RWPE2 (cell line): ENCODE results near the gene GPR3.
A peak's percentile ranks its signal among the peaks of the same experiment; 100 is the strongest.
"Not testable (repeated sequence)": the region's sequence is repeated elsewhere in the genome, so short reads cannot be mapped to it uniquely, and the experiment has no call there.

Source experiments
- ATAC-seq: fragments of 200-7000 bp; cut with Tn5 transposase; 3 replicates; pipeline ENCODE4 v1.9.1; 2021; ENCODE audit warnings: low read depth
- DNase-seq: peaks from one replicate; pipeline ENCODE4 v3.0.0-alpha.2; 2020; ENCODE audit warnings: low spot score
- H3K27ac ChIP-seq: fragments of 450-650 bp; 2 replicates; pipeline ENCODE4 v1.5.1; 2017; ENCODE audit warnings: mild to moderate bottlenecking; ENCODE audit not compliant: poor library complexity, severe bottlenecking
- H3K27me3 ChIP-seq: fragments of 250-450 bp; sonication (Bioruptor Pico); 2 replicates; pipeline ENCODE4 v1.5.1; 2021; ENCODE audit warnings: mild to moderate bottlenecking, moderate library complexity; ENCODE audit not compliant: insufficient read depth, poor library complexity, severe bottlenecking
- H3K36me3 ChIP-seq: fragments of 250-450 bp; sonication (Bioruptor Pico); 2 replicates; pipeline ENCODE4 v1.5.1; 2020; ENCODE audit warnings: low read depth, mild to moderate bottlenecking, moderate library complexity
- H3K4me1 ChIP-seq: fragments of 250-450 bp; sonication (Bioruptor Pico); 2 replicates; pipeline ENCODE4 v1.5.1; 2021; ENCODE audit warnings: mild to moderate bottlenecking, moderate library complexity; ENCODE audit not compliant: insufficient read depth, poor library complexity, severe bottlenecking
- H3K4me3 ChIP-seq: fragments of 250-450 bp; sonication (Bioruptor Pico); 2 replicates; pipeline ENCODE4 v1.5.1; 2021; ENCODE audit warnings: mild to moderate bottlenecking, moderate library complexity; ENCODE audit not compliant: severe bottlenecking
- H3K9me3 ChIP-seq: fragments of 250-450 bp; sonication (Bioruptor Pico); 2 replicates; pipeline ENCODE4 v1.5.1; 2021; ENCODE audit warnings: mild to moderate bottlenecking, moderate library complexity; ENCODE audit not compliant: severe bottlenecking
- CTCF ChIP-seq: fragments of 450-650 bp; IDR thresholded peaks from one replicate; pipeline ENCODE4 v1.5.1; 2017; ENCODE audit warnings: mild to moderate bottlenecking, moderate library complexity; ENCODE audit not compliant: poor library complexity, severe bottlenecking

The GPR3 gene

GRCh38 chr1:27403065-27403726 is 10.8 kb downstream of the GPR3 start:
- Histone ChIP-seq H3K27ac (no peak overlapping the region), H3K4me1 (no peaks in the 10 kb centered on the region), H3K4me3 (no peak overlapping the region), H3K9me3 (no peaks in the 10 kb centered on the region), H3K27me3 (no peaks in the 10 kb centered on the region), H3K36me3 (peaks cover 13% of the 10 kb centered on the region; the same call in 1 of the 2 replicates)
- no peak for TF ChIP-seq CTCF
- ATAC-seq: no peak; the same call in 2 of the 3 replicates
- no peak for DNase-seq

GRCh38 chr1:27403931-27404330 is 11.5 kb downstream of the GPR3 start:
- no peak for DNase-seq
- no peak for TF ChIP-seq CTCF
- H3K4me1 ChIP-seq: no peaks in the 10 kb centered on the region

GRCh38 chr1:27405074-27405473 is 12.7 kb downstream of the GPR3 start:
- Histone ChIP-seq H3K27ac (peak overlapping the region; percentile 6), H3K27me3 (no peaks in the 10 kb centered on the region), H3K36me3 (peaks cover 22% of the 10 kb centered on the region), H3K9me3 (no peaks in the 10 kb centered on the region), H3K4me1 (no peaks in the 10 kb centered on the region), H3K4me3 (no peak overlapping the region)
- ATAC-seq (no peak), DNase-seq (no peak)
- no peak for TF ChIP-seq CTCF

More at GRCh38 chr1:27403931-27404330, 11.5 kb downstream of the GPR3 start:
- H3K27ac ChIP-seq: no peak overlapping the region
- H3K9me3 ChIP-seq: no peaks in the 10 kb centered on the region
- peaks cover 21% of the 10 kb centered on the region for H3K36me3 ChIP-seq
- no peaks in the 10 kb centered on the region for H3K27me3 ChIP-seq
- no peak overlapping the region for H3K4me3 ChIP-seq
- ATAC-seq: no peak

- not testable (repeated sequence) for H3K27ac ChIP-seq, H3K4me3 ChIP-seq, ATAC-seq, H3K27me3 ChIP-seq, H3K4me1 ChIP-seq, DNase-seq, H3K9me3 ChIP-seq
- peaks cover 23% of the 10 kb centered on the region for H3K36me3 ChIP-seq
Measured at GRCh38 chr1:27405598-27406361, 13.4 kb downstream of the GPR3 start.

- H3K36me3 ChIP-seq: peaks cover 29% of the 10 kb centered on the region
- TF ChIP-seq CTCF: no peak
- H3K4me3 ChIP-seq: no peak overlapping the region
Measured at GRCh38 chr1:27406362-27406680, 13.9 kb downstream of the GPR3 start.

GRCh38 chr1:27406791-27407190 is 14.4 kb downstream of the GPR3 start:
- H3K9me3 ChIP-seq, H3K4me3 ChIP-seq, H3K4me1 ChIP-seq, H3K27ac ChIP-seq, ATAC-seq, H3K27me3 ChIP-seq, DNase-seq: not testable (repeated sequence)
- peaks cover 33% of the 10 kb centered on the region for H3K36me3 ChIP-seq

More at GRCh38 chr1:27406362-27406680, 13.9 kb downstream of the GPR3 start:
- Histone ChIP-seq H3K27me3 (no peaks in the 10 kb centered on the region), H3K9me3 (no peaks in the 10 kb centered on the region), H3K27ac (no peak overlapping the region), H3K4me1 (no peaks in the 10 kb centered on the region)
- ATAC-seq (no peak), DNase-seq (no peak)
